Memory B cell (primary cell): Measurements from ENCODE around the gene ULBP2.
"Not testable (repeated sequence)": the region's sequence is repeated elsewhere in the genome, so short reads cannot be mapped to it uniquely, and the experiment has no call there.

ENCODE experiments used
- ATAC-seq: fragments of 150-1000 bp; cut with Tn5 transposase; 2 replicates; pipeline ENCODE4 v1.10.0; 2021; ENCODE audit warnings: low read depth, mild to moderate bottlenecking, moderate library complexity
- DNase-seq, 2 donors: peaks; one replicate each; pipeline ENCODE4 v3.0.0; 2022; ENCODE audit warnings: low spot score in 2 of 2
- H3K27ac Mint-ChIP-seq: one replicate; pipeline ENCODE4 v1.8.0; 2022; ENCODE audit warnings: mild to moderate bottlenecking, moderate library complexity, mixed read lengths
- H3K27me3 Mint-ChIP-seq: one replicate; pipeline ENCODE4 v1.8.0; 2022; ENCODE audit warnings: mixed read lengths
- H3K36me3 Mint-ChIP-seq: one replicate; pipeline ENCODE4 v1.8.0; 2022; ENCODE audit warnings: mild to moderate bottlenecking, mixed read lengths
- H3K4me1 Mint-ChIP-seq: one replicate; pipeline ENCODE4 v1.8.0; 2022; ENCODE audit warnings: mixed read lengths
- H3K4me3 Mint-ChIP-seq: one replicate; pipeline ENCODE4 v1.8.0; 2022; ENCODE audit warnings: mild to moderate bottlenecking, moderate library complexity, mixed read lengths
- H3K9me3 Mint-ChIP-seq: one replicate; pipeline ENCODE4 v1.8.0; 2022; ENCODE audit warnings: mixed read lengths

Gene ULBP2

DNA sequence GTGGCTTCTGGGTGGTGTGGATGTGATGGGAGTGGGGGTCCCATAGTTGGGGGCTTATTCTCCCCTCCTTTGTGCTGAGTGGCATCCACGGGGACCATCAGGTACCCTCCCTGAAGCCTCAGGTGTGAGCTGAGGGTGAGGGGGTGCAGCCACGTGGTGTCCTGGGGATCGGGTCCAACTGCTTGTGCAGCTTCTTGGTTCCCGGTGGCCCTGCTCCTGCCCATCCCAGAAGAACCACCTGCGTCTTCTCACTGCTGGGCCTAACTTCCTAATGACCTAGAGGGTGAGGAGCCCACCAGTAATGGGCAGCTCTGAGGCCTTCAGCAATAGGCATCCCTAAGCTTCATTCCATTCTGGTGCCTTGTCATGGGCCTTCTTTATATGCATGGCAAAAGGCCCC is 1.5 kb downstream of the ULBP2 start:
- H3K36me3 Mint-ChIP-seq, DNase-seq, H3K9me3 Mint-ChIP-seq, H3K27ac Mint-ChIP-seq, ATAC-seq: not testable (repeated sequence)
- peaks cover 25% of the 10 kb centered on the region for H3K27me3 Mint-ChIP-seq
- H3K4me3 Mint-ChIP-seq, result peak overlapping the region; percentile 14
- H3K4me1 Mint-ChIP-seq, result peaks cover 16% of the 10 kb centered on the region

- peaks cover 19% of the 10 kb centered on the region for H3K27me3 Mint-ChIP-seq
- H3K36me3 Mint-ChIP-seq, ATAC-seq, H3K27ac Mint-ChIP-seq, H3K9me3 Mint-ChIP-seq, DNase-seq, H3K4me3 Mint-ChIP-seq, H3K4me1 Mint-ChIP-seq: not testable (repeated sequence)
Observed at GRCh38 chr6:149945276-149945675, 3.5 kb downstream of the ULBP2 start.

GRCh38 chr6:149946631-149947030 is 4.8 kb downstream of the ULBP2 start:
- H3K4me3 Mint-ChIP-seq, H3K36me3 Mint-ChIP-seq, H3K9me3 Mint-ChIP-seq, DNase-seq, ATAC-seq, H3K27ac Mint-ChIP-seq, H3K4me1 Mint-ChIP-seq: not testable (repeated sequence)
- H3K27me3 Mint-ChIP-seq, result peaks cover 22% of the 10 kb centered on the region

DNA sequence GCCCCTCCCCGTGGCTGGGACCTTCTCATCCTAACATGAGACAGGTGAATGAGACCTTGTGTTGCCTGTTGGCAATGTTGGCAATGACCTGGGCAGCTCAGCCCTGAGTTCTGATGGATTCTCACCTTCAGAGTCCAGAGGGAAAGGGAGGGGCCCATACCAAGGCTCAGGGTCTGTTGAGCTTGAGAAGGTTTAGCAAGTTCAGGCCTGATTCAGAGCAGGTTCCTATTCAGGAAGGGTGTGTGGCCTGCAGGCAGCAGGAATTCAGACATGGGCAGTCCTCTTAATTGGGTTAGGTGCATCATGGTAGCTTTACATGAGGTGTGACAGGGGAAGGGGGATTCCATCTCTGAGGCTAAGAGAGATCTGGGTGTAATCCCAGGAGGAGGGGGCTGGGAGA is 5.7 kb downstream of the ULBP2 start:
- H3K4me1 Mint-ChIP-seq, result not testable (repeated sequence)

GRCh38 chr6:149948011-149948410 is 6.2 kb downstream of the ULBP2 start:
- no peak for ATAC-seq
- H3K4me1 Mint-ChIP-seq, result peaks cover 3% of the 10 kb centered on the region
- no peaks in the 10 kb centered on the region for H3K9me3 Mint-ChIP-seq
- no peak overlapping the region for H3K27ac Mint-ChIP-seq
- no peak for DNase-seq
- H3K27me3 Mint-ChIP-seq, result peaks cover 29% of the 10 kb centered on the region
- no peaks in the 10 kb centered on the region for H3K36me3 Mint-ChIP-seq
- no peak overlapping the region for H3K4me3 Mint-ChIP-seq

More for the DNA sequence above, 5.7 kb downstream of the ULBP2 start:
- H3K9me3 Mint-ChIP-seq, DNase-seq, H3K27ac Mint-ChIP-seq, ATAC-seq, H3K36me3 Mint-ChIP-seq, H3K4me3 Mint-ChIP-seq: not testable (repeated sequence)
- H3K27me3 Mint-ChIP-seq, result peaks cover 27% of the 10 kb centered on the region

DNA sequence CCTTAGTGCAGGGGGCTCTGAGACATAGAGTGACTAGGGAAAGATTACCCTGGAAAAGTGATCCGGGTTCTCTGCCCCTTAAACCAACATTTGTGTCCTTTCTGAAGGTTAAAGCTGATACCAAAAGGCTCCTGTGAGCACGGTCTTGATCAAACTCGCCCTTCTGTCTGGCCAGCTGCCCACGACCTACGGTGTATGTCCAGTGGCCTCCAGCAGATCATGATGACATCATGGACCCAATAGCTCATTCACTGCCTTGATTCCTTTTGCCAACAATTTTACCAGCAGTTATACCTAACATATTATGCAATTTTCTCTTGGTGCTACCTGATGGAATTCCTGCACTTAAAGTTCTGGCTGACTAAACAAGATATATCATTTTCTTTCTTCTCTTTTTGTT is 6.8 kb downstream of the ULBP2 start:
- no peak overlapping the region for H3K27ac Mint-ChIP-seq
- H3K36me3 Mint-ChIP-seq, result no peaks in the 10 kb centered on the region
- DNase-seq, result no peak
- H3K9me3 Mint-ChIP-seq, result no peaks in the 10 kb centered on the region
- H3K27me3 Mint-ChIP-seq, result peaks cover 29% of the 10 kb centered on the region
- no peak for ATAC-seq
- H3K4me3 Mint-ChIP-seq, result no peak overlapping the region
- peaks cover 3% of the 10 kb centered on the region for H3K4me1 Mint-ChIP-seq

GRCh38 chr6:149950423-149950822 is 8.6 kb downstream of the ULBP2 start:
- no peak overlapping the region for H3K4me3 Mint-ChIP-seq
- peaks cover 7% of the 10 kb centered on the region for H3K4me1 Mint-ChIP-seq
- peaks cover 1% of the 10 kb centered on the region for H3K36me3 Mint-ChIP-seq
- H3K27ac Mint-ChIP-seq, result no peak overlapping the region
- no peak for ATAC-seq
- peaks cover 2% of the 10 kb centered on the region for H3K9me3 Mint-ChIP-seq
- peaks cover 30% of the 10 kb centered on the region for H3K27me3 Mint-ChIP-seq
- DNase-seq, result no peak

DNA sequence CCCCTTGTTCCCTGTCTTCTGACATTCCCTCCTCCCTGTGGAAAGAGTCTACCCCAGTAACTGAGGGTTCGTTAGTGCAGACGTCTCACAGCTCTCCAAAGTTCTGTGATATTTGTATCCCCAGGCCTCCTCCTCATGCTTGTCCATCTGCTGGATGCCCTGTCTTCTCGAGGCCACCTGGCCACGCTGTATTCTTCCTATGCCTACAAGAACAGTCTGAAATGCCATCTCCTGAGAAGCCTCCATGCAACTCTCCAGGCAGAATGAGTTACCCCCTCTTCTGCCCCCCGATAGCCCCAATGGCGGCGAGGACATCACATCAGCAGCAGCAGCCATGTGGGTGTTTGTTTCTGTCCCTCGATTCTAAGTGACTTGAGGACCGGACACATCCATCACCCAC is 9.3 kb downstream of the ULBP2 start:
- Mint-ChIP-seq H3K27me3 (peaks cover 36% of the 10 kb centered on the region), H3K4me3 (no peak overlapping the region), H3K9me3 (peaks cover 2% of the 10 kb centered on the region), H3K27ac (no peak overlapping the region), H3K4me1 (peaks cover 7% of the 10 kb centered on the region), H3K36me3 (peaks cover 1% of the 10 kb centered on the region)
- ATAC-seq (no peak), DNase-seq (no peak)

DNA sequence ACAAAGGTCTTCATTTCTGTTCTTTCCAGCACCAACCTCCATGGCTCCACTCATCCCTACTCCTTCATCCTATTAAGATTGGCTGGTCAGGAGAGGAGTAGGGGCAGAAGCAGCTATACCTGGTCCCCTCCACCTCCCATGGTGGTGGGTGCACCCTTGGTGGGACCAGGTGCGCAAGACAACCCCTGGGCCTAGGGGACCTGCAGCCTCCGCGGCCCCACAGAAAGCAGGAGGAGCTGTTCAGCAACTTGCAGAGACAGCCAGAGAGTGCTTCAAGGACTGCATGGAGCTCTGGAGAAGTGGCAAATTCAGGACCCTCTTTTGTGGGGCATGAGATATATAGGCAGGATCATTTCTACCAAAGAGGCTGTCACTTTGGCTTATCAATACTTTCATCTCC is 9.8 kb downstream of the ULBP2 start:
- Mint-ChIP-seq H3K4me1 (peaks cover 7% of the 10 kb centered on the region), H3K4me3 (no peak overlapping the region), H3K36me3 (peaks cover 1% of the 10 kb centered on the region), H3K27ac (no peak overlapping the region), H3K27me3 (peaks cover 38% of the 10 kb centered on the region), H3K9me3 (peaks cover 2% of the 10 kb centered on the region)
- ATAC-seq (no peak), DNase-seq (no peak)

DNA sequence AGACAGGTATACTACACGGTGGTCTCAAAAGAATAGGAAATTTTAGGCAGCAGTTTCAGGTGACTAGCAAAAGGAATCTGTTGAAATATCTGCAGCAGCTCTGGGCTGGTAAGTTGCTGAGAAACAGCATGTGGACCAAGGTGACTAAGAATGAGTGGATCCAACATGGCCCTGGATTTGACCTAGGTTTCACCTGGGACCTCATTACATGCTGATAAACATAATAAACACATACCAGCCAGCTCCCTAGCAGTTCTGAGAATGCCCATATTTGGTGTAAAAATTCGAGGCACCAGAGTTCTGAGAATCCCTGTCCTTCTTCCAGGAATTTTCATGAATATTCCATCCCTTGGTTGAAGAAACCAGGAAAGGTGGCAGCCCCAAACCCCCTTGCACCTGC is 11.6 kb downstream of the ULBP2 start:
- not testable (repeated sequence) for H3K36me3 Mint-ChIP-seq, H3K4me1 Mint-ChIP-seq, DNase-seq, ATAC-seq, H3K4me3 Mint-ChIP-seq, H3K27ac Mint-ChIP-seq, H3K9me3 Mint-ChIP-seq
- H3K27me3 Mint-ChIP-seq, result peaks cover 36% of the 10 kb centered on the region

- H3K4me3 Mint-ChIP-seq, H3K36me3 Mint-ChIP-seq, H3K27ac Mint-ChIP-seq, DNase-seq, H3K9me3 Mint-ChIP-seq, H3K4me1 Mint-ChIP-seq: not testable (repeated sequence)
- ATAC-seq, result peak; percentile 81
- H3K27me3 Mint-ChIP-seq, result peaks cover 39% of the 10 kb centered on the region
Observed at GRCh38 chr6:149953934-149954327, 12.1 kb downstream of the ULBP2 start.

GRCh38 chr6:149954328-149954983 is 12.6 kb downstream of the ULBP2 start:
- H3K27ac Mint-ChIP-seq, H3K36me3 Mint-ChIP-seq, H3K4me3 Mint-ChIP-seq, H3K4me1 Mint-ChIP-seq, DNase-seq, H3K9me3 Mint-ChIP-seq: not testable (repeated sequence)
- H3K27me3 Mint-ChIP-seq, result peaks cover 43% of the 10 kb centered on the region
- ATAC-seq, result peak; percentile 49

- H3K36me3 Mint-ChIP-seq, H3K9me3 Mint-ChIP-seq, ATAC-seq, H3K27ac Mint-ChIP-seq, DNase-seq, H3K4me1 Mint-ChIP-seq: not testable (repeated sequence)
- Mint-ChIP-seq H3K27me3 (peaks cover 43% of the 10 kb centered on the region), H3K4me3 (peak overlapping the region; percentile 75)
Observed at GRCh38 chr6:149954984-149955653, 13.3 kb downstream of the ULBP2 start.

DNA sequence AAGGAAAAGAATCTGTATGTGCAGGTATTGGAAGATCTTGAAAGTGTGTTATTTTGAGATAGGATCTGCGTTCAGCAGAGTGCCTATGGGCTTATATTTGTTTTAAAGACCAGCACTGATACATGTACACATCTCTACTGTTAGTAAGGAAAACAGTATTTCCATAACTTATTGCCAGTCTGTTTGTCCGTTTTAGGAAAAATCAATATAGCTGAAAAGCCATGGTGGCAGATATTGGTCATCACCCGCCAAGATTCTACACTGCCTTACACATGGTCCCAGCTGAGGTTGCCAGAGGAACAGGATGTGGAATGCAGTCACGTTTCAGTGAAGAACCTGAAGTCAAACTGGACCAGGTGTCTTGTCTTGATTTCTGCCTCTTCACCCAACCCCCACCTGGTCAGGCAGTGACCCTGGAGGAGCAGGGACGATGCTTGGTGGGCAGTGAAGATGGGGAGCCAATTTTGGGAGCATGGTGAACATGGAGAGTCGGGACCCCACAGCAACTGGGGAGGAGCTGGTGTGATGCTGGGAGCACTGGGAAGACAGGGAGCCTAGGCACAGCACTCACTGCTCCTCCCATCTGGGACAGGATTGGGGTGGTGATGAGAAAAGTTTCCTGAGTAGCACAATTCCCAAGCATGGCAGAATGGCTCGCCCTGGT is 14.0 kb downstream of the ULBP2 start:
- DNase-seq, H3K27ac Mint-ChIP-seq, H3K9me3 Mint-ChIP-seq, H3K4me3 Mint-ChIP-seq, H3K36me3 Mint-ChIP-seq, H3K4me1 Mint-ChIP-seq, ATAC-seq: not testable (repeated sequence)
- H3K27me3 Mint-ChIP-seq, result peaks cover 43% of the 10 kb centered on the region
